Spinal cord (tissue), 10 donors: ENCODE measurements around the gene ZNF775. TPM values are rescaled to one million over a fixed set of nuclear protein-coding genes. Genes with fewer than 3 reads are reported as not detected.

ENCODE experiments used
- DNase-seq, 6 donors: peaks; one replicate each; pipeline versions ENCODE4 v3.0.0 to v3.0.0-alpha.2; 2013 to 2015; ENCODE audit warnings: low spot score in 6 of 6, low read depth in 4 of 6
- H3K27ac ChIP-seq: one replicate; pipeline ENCODE4 v1.5.1; 2013; ENCODE audit warnings: low read depth, low read length, control low read depth
- H3K27me3 ChIP-seq: one replicate; pipeline ENCODE4 v1.6.1; 2013; ENCODE audit warnings: low read length; ENCODE audit not compliant: control insufficient read depth, insufficient read depth
- H3K36me3 ChIP-seq: one replicate; pipeline ENCODE4 v1.6.1; 2013; ENCODE audit warnings: low read length; ENCODE audit not compliant: control insufficient read depth, insufficient read depth
- H3K4me1 ChIP-seq: one replicate; pipeline ENCODE4 v1.6.1; 2013; ENCODE audit warnings: low read length; ENCODE audit not compliant: control insufficient read depth, insufficient read depth
- H3K4me3 ChIP-seq: one replicate; pipeline ENCODE4 v1.5.1; 2013; ENCODE audit warnings: low read depth, low read length, control low read depth
- H3K9me3 ChIP-seq: one replicate; pipeline ENCODE4 v1.6.1; 2013; ENCODE audit warnings: low read length; ENCODE audit not compliant: control insufficient read depth, insufficient read depth
- whole genome bisulfite sequencing: methylation state at CpG from one replicate; pipeline ENCODE4 v1.1.5; 2013; ENCODE audit warnings: missing lambda C conversion rate; ENCODE audit not compliant: insufficient coverage; 5-methylcytosine and 5-hydroxymethylcytosine counted together
- polyA plus RNA-seq, 2 donors: library from polyadenylated mRNA; unstranded; fragments of 120-200 nt; gene quantifications; one replicate each; pipeline ENCODE4 v1.2.1, GENCODE V29; 2013; ENCODE audit not compliant: insufficient read length in 2 of 2
- total RNA-seq, 2 donors: library from RNA; depleted of rRNA in 1 of 2; stranded (reverse); fragments of 120-200 nt in 1 of 2; fragments of >200 nt in 1 of 2; gene quantifications; one replicate each; pipeline versions ENCODE4 v1.2.3 to v1.2.4, GENCODE V29; 2013 to 2014
- donor health status: healthy.

The ZNF775 gene
- total and polyA plus RNA-seq, 4 donors, result 7.3 to 19.1 (median 14.0) TPM

- no peak for DNase-seq
- H3K4me1 ChIP-seq, result peaks cover 13% of the 10 kb centered on the region
- H3K4me3 ChIP-seq, result no peak overlapping the region
- H3K27ac ChIP-seq, result no peak overlapping the region
- WGBS, result 88% methylated on average over 4 of the region's 4 CpGs
- no peaks in the 10 kb centered on the region for H3K9me3 ChIP-seq
- H3K27me3 ChIP-seq, result no peaks in the 10 kb centered on the region
- no peaks in the 10 kb centered on the region for H3K36me3 ChIP-seq
Measured at GRCh38 chr7:150358988-150359621, 20.0 kb upstream of the ZNF775 start.

- H3K27ac ChIP-seq, result no peak overlapping the region
- WGBS, result 90% methylated on average over 2 of the region's 2 CpGs
- H3K36me3 ChIP-seq, result no peaks in the 10 kb centered on the region
- H3K27me3 ChIP-seq, result no peaks in the 10 kb centered on the region
- no peak for DNase-seq
- no peaks in the 10 kb centered on the region for H3K9me3 ChIP-seq
- H3K4me3 ChIP-seq, result no peak overlapping the region
- peaks cover 13% of the 10 kb centered on the region for H3K4me1 ChIP-seq
Measured at GRCh38 chr7:150359622-150360362, 19.3 kb upstream of the ZNF775 start.

- H3K36me3 ChIP-seq, result no peaks in the 10 kb centered on the region
- no peaks in the 10 kb centered on the region for H3K9me3 ChIP-seq
- no peak overlapping the region for H3K27ac ChIP-seq
- H3K4me1 ChIP-seq, result peaks cover 13% of the 10 kb centered on the region
- H3K27me3 ChIP-seq, result no peaks in the 10 kb centered on the region
- DNase-seq, result no peak
- WGBS, result 78% methylated on average over 2 of the region's 5 CpGs
- H3K4me3 ChIP-seq, result no peak overlapping the region
Measured at GRCh38 chr7:150360363-150361058, 18.6 kb upstream of the ZNF775 start.

GRCh38 chr7:150361402-150361801, 17.7 kb upstream of the ZNF775 start:
- H3K4me3 ChIP-seq, result no peak overlapping the region
- H3K4me1 ChIP-seq, result peaks cover 13% of the 10 kb centered on the region
- 37% methylated on average over 7 of the region's 7 CpGs for WGBS
- H3K36me3 ChIP-seq, result no peaks in the 10 kb centered on the region
- no peak for DNase-seq
- H3K9me3 ChIP-seq, result no peaks in the 10 kb centered on the region
- no peak overlapping the region for H3K27ac ChIP-seq
- H3K27me3 ChIP-seq, result no peaks in the 10 kb centered on the region

GRCh38 chr7:150361807-150362621, 17.1 kb upstream of the ZNF775 start:
- no peak for DNase-seq
- Histone ChIP-seq H3K4me1 (peaks cover 13% of the 10 kb centered on the region), H3K9me3 (no peaks in the 10 kb centered on the region), H3K4me3 (no peak overlapping the region), H3K36me3 (no peaks in the 10 kb centered on the region), H3K27me3 (no peaks in the 10 kb centered on the region), H3K27ac (no peak overlapping the region)
- WGBS, result 58% methylated on average over 12 of the region's 18 CpGs

- DNase-seq, result no peak
- no peak overlapping the region for H3K4me3 ChIP-seq
- WGBS, result 57% methylated on average over 1 of the region's 4 CpGs
- no peaks in the 10 kb centered on the region for H3K36me3 ChIP-seq
- H3K9me3 ChIP-seq, result no peaks in the 10 kb centered on the region
- no peak overlapping the region for H3K27ac ChIP-seq
- peaks cover 19% of the 10 kb centered on the region for H3K4me1 ChIP-seq
- H3K27me3 ChIP-seq, result no peaks in the 10 kb centered on the region
Measured at GRCh38 chr7:150363370-150363769, 15.8 kb upstream of the ZNF775 start.

GRCh38 chr7:150363872-150364271, 15.3 kb upstream of the ZNF775 start:
- 84% methylated on average over 4 of the region's 5 CpGs for WGBS
- Histone ChIP-seq H3K4me1 (peaks cover 19% of the 10 kb centered on the region), H3K9me3 (no peaks in the 10 kb centered on the region), H3K27ac (no peak overlapping the region), H3K36me3 (no peaks in the 10 kb centered on the region), H3K27me3 (no peaks in the 10 kb centered on the region), H3K4me3 (no peak overlapping the region)
- DNase-seq, result no peak

GRCh38 chr7:150365194-150365593, 13.9 kb upstream of the ZNF775 start:
- no peaks in the 10 kb centered on the region for H3K9me3 ChIP-seq

GRCh38 chr7:150365673-150366398, 13.3 kb upstream of the ZNF775 start:
- Histone ChIP-seq H3K4me3 (no peak overlapping the region), H3K27me3 (no peaks in the 10 kb centered on the region), H3K9me3 (no peaks in the 10 kb centered on the region), H3K27ac (peak overlapping the region; percentile 3), H3K4me1 (peaks cover 38% of the 10 kb centered on the region), H3K36me3 (peaks cover 11% of the 10 kb centered on the region)
- WGBS, result 84% methylated on average over 4 of the region's 5 CpGs
- DNase-seq, result no peak

More at GRCh38 chr7:150365194-150365593, 13.9 kb upstream of the ZNF775 start:
- no peak overlapping the region for H3K27ac ChIP-seq
- H3K27me3 ChIP-seq, result no peaks in the 10 kb centered on the region
- no peak overlapping the region for H3K4me3 ChIP-seq
- H3K36me3 ChIP-seq, result peaks cover 8% of the 10 kb centered on the region
- no peak for DNase-seq
- 89% methylated on average over 6 of the region's 10 CpGs for WGBS
- H3K4me1 ChIP-seq, result peaks cover 31% of the 10 kb centered on the region
